Measurements from ENCODE around the gene AGAP3. TPM values are rescaled to one million over a fixed set of nuclear protein-coding genes. Genes with fewer than 3 reads are reported as not detected.

Gene AGAP3
- polyA plus RNA-seq, 5 donors, result 73.3 to 100 (median 95.7) TPM

GRCh38 chr7:151107882-151108281 is 21.6 kb downstream of the AGAP3 start:
- no peak for DNase-seq

DNA sequence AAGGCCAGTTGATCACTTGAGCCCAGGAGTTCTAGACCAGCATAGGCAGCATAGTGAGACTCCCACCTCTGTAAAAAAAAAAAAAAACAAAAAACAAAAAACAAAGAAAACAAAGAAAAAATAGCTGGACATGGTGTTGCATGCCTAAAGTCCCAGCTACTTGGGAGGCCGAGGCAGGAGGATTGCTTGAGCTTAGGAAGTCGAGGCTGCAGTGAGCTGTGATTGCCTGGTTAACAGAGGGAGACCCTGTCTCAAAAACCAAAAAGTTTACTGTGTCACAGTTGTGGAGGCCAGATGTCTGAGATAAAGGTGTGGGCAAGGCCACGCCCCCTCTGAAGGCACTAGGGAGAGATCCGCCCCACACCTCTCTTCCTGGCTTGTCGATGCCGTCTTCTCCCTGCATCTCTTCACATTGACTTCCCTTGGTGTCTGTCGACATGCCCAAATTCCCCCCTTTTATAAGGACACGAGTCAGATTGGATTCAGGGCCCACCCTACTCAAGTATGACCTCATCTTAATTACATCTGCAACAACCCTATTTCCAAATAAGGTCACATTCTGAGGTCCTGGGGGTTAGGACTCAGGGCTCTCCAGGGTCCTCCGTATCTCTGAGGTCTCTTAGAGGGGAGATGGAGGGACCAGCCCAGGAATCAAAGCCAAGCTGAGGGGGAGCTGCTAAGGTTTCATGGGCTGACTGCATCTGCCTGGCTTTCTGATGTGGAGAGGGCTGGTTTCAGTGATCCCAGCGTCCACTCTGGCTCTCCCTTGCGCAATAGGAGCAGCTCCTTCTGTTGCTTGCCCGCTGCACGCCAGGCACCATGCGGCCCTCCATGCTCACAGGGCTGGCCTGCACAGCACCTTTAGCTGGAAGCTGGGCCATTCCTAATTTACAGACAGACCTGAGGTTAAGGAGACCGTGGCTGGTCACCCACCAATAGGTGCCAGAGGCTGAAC is 23.1 kb downstream of the AGAP3 start:
- no peak for DNase-seq

GRCh38 chr7:151110236-151110940 is 24.1 kb downstream of the AGAP3 start:
- no peak for DNase-seq

GRCh38 chr7:151110941-151111645 is 24.8 kb downstream of the AGAP3 start:
- peak; percentile 60 to 70 for DNase-seq

- no peak for DNase-seq
Observed at GRCh38 chr7:151113344-151114150, 27.3 kb downstream of the AGAP3 start.

DNA sequence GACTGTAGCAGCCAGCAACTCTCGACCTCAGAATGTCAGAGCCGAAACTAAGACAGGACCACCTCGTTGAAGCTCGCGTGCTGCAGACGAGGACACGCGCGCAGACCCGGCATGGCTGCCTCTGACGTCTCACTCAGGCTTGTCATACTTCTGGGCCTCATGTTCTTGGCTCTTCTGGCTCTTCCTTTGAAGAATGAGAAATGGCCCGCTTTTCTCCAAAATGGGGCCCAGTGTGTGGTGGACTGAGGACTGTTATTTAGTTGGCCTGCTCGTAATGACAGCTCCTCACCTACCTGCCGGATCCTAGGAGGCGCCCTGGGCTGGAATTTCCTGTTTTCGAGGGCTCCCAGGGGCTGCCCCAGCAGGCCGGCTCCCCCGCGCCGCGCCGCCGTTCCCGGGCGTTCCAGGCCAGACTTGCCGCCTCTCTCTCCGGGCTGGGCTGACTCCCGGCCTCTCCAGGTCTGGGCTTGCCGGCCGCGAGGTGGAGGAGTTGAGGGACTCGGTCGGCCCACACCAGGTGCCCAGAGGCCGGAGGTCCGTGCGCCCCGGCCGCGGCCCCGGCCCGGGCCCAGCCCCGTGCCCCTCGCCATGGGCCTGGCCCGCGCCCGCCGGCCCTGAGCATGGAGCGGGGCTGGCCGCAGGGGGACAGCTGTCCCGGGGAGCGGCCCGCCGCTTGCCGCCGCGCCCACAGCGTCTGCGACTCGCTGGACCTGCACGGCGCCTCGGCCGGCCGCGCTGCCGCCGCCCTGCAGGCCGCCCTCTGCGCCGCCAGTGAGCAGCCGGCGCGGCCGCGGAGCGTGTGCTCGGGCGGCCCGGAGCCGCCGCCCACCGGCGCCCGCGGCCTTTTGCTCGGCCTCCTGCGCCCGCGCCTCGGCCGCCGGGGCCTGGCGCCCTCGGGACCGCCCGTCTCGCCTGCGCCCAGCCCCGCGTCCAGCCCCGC is 28.1 kb downstream of the AGAP3 start:
- DNase-seq, result no peak

- DNase-seq, result no peak
Observed at GRCh38 chr7:151115121-151115835, 29.0 kb downstream of the AGAP3 start.

GRCh38 chr7:151115836-151116418 is 29.7 kb downstream of the AGAP3 start:
- peak; percentile 45 to 49 for DNase-seq

GRCh38 chr7:151116603-151117440 is 30.5 kb downstream of the AGAP3 start:
- no peak for DNase-seq

GRCh38 chr7:151117565-151117964 is 31.3 kb downstream of the AGAP3 start:
- no peak for DNase-seq

GRCh38 chr7:151118108-151119054 is 32.1 kb downstream of the AGAP3 start:
- DNase-seq, result no peak

- DNase-seq, result no peak
Observed at GRCh38 chr7:151119055-151119415, 32.8 kb downstream of the AGAP3 start.

DNA sequence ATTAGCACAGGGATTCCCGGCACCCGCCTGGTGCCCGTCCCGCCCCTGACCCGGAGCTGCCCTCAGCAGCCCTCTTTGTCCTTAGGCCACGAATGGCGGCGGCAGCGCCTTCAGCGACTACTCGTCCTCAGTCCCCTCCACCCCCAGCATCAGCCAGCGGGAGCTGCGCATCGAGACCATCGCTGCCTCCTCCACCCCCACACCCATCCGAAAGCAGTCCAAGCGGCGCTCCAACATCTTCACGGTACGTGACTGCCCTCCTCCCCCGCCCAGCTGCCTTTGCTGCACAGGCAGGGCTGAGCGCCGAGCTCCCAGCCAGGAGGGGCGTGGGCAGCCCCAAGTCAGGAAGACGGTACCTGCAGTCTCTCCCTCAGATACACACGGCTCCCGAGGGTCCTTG is 33.6 kb downstream of the AGAP3 start:
- no peak for DNase-seq

GRCh38 chr7:151120896-151121295 is 34.6 kb downstream of the AGAP3 start:
- no peak for DNase-seq

DNA sequence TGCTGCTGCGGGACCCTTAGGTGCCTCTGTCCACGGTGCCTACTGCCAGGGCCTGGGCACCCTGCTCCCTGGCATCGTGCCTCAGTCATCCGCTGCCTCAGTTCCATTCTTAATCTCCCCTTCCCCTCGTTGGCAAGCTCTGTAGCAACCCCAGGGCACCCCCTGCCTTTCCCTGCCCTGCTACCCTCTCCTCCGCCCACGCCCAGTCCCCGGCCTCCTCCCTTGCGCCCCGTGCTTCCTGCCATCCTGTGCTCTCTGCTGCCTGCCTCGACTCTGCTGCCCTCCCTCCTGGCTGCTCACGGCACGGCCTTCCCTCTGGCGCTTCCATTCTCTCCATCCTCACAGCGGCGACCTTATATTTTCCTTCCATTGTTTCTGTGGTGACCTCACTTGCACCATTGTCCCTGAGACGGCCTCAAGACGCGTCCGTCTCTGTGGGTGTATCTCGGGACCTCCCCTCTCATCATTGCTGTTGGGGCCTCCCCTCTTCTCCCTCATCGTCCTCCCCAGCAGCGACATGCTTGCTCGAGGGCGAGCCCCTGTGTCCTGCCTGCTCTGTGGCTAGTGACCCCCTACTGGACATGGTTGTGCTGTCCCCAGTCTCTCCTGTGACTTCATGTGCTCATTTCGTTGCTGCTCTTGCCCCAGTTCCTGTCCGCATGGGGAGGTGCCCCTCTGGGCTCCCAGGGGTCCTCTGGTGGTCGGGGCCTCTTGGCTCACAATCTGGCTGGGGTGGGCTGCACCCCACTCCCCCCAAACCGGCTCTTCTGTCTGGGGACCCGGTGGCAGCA is 35.3 kb downstream of the AGAP3 start:
- DNase-seq, result no peak

- no peak for DNase-seq
Observed at GRCh38 chr7:151122276-151122675, 36.0 kb downstream of the AGAP3 start.
